SK-N-MC (cell line): ENCODE data around the gene HBD.

Experiments
- DNase-seq: peaks from one replicate; pipeline ENCODE4 v3.0.0-alpha.2; 2011; ENCODE audit warnings: low read depth, low spot score
- H3K27ac ChIP-seq: fragments of 200-600 bp; sonication (generic); 2 replicates; pipeline ENCODE4 v1.5.1; 2016; ENCODE audit warnings: mixed run types
- H3K36me3 ChIP-seq: fragments of 200-600 bp; sonication (generic); 2 replicates; pipeline ENCODE4 v1.6.1; 2017; ENCODE audit warnings: antibody characterized with exemption, low read length, mixed read lengths; ENCODE audit not compliant: insufficient read depth
- H3K4me3 ChIP-seq: fragments of 200-600 bp; sonication (generic); 2 replicates; pipeline ENCODE4 v1.5.1; 2016
- H3K9ac ChIP-seq: fragments of 200-600 bp; sonication (generic); 2 replicates; pipeline ENCODE4 v1.8.0; 2017; ENCODE audit warnings: mixed run types, mixed read lengths; ENCODE audit not compliant: insufficient read length
- H3K9me3 ChIP-seq: fragments of 200-600 bp; sonication (generic); 2 replicates; pipeline ENCODE4 v1.6.1; 2017; ENCODE audit warnings: low read depth, mild to moderate bottlenecking, antibody characterized with exemption, low read length, moderate library complexity, mixed read lengths
- EZH2 ChIP-seq: fragments of 200-600 bp; sonication (generic); IDR thresholded peaks from one replicate; pipeline ENCODE4 v1.6.1; 2017; ENCODE audit warnings: antibody characterized with exemption
- FOXP2 ChIP-seq: optimal IDR thresholded peaks from 2 replicates; pipeline ENCODE3; 2011; ENCODE audit warnings: mild to moderate bottlenecking, moderate library complexity; ENCODE audit not compliant: insufficient read depth; ENCODE audit errors: extremely low read length, control extremely low read depth
- POLR2AphosphoS5 ChIP-seq: IDR thresholded peaks from 2 replicates; pipeline ENCODE4 v1.6.1; 2012; ENCODE audit warnings: mild to moderate bottlenecking, low read depth, low read length, borderline replicate concordance

Gene HBD

DNA sequence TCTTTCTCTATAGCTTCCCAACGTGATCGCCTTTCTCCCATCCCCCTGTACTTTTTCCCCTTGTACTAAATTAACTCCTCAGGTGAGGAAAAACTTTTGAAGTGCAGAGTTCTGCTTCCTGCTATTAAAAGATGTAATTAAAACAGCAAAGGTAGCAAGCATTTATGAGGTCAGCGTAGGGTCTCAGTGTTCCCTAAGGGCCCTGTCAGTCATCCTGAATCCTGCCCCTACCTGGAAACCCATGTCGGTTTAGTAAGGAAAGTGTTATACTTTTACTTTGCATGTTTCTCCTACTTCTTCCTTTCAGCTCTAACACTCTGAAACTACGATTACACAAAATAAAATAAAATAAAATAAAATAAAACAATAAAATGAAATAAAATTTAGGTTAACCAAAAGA is 6.2 kb downstream of the HBD start:
- no peak for TF ChIP-seq POLR2AphosphoS5
- TF ChIP-seq EZH2 = no peak
- Histone ChIP-seq H3K4me3 (no peak overlapping the region), H3K27ac (no peak overlapping the region), H3K36me3 (no peaks in the 10 kb centered on the region), H3K9me3 (no peaks in the 10 kb centered on the region), H3K9ac (no peak overlapping the region)
- no peak for DNase-seq

DNA sequence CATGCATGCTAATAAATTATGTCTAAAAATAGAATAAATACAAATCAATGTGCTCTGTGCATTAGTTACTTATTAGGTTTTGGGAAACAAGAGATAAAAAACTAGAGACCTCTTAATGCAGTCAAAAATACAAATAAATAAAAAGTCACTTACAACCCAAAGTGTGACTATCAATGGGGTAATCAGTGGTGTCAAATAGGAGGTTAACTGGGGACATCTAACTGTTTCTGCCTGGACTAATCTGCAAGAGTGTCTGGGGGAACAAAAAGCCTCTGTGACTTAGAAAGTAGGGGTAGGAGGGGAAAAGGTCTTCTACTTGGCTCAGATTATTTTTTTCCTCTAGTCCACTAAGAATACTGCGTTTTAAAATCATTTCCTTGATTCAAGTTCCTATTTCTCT is 6.6 kb downstream of the HBD start:
- DNase-seq = no peak
- Histone ChIP-seq H3K4me3 (no peak overlapping the region), H3K9me3 (no peaks in the 10 kb centered on the region), H3K9ac (no peak overlapping the region), H3K36me3 (no peaks in the 10 kb centered on the region), H3K27ac (no peak overlapping the region)
- TF ChIP-seq POLR2AphosphoS5 (no peak), FOXP2 (no peak), EZH2 (no peak)

DNA sequence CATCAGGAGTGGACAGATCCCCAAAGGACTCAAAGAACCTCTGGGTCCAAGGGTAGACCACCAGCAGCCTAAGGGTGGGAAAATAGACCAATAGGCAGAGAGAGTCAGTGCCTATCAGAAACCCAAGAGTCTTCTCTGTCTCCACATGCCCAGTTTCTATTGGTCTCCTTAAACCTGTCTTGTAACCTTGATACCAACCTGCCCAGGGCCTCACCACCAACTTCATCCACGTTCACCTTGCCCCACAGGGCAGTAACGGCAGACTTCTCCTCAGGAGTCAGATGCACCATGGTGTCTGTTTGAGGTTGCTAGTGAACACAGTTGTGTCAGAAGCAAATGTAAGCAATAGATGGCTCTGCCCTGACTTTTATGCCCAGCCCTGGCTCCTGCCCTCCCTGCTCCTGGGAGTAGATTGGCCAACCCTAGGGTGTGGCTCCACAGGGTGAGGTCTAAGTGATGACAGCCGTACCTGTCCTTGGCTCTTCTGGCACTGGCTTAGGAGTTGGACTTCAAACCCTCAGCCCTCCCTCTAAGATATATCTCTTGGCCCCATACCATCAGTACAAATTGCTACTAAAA is 7.5 kb downstream of the HBD start, which contains the start of gene HBB:
HBB (minus strand) TSS at position 340 of the 579 bp plus-strand sequence; CDS start at position 290, 50 bp downstream.
- no peak for DNase-seq
- H3K4me3 ChIP-seq = no peak within 1 kb of the TSS
- TF ChIP-seq FOXP2 (no peak), EZH2 (no peak), POLR2AphosphoS5 (no peak)
- H3K36me3 ChIP-seq = no peaks in the 10 kb centered on the region
- H3K9ac ChIP-seq = no peak within 1 kb of the TSS
- H3K9me3 ChIP-seq = no peaks in the 10 kb centered on the region
- no peak within 1 kb of the TSS for H3K27ac ChIP-seq

DNA sequence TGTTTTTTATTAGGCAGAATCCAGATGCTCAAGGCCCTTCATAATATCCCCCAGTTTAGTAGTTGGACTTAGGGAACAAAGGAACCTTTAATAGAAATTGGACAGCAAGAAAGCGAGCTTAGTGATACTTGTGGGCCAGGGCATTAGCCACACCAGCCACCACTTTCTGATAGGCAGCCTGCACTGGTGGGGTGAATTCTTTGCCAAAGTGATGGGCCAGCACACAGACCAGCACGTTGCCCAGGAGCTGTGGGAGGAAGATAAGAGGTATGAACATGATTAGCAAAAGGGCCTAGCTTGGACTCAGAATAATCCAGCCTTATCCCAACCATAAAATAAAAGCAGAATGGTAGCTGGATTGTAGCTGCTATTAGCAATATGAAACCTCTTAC is 8.8 kb downstream of the HBD start:
- H3K4me3 ChIP-seq = no peak overlapping the region
- H3K9ac ChIP-seq = no peak overlapping the region
- no peaks in the 10 kb centered on the region for H3K36me3 ChIP-seq
- no peaks in the 10 kb centered on the region for H3K9me3 ChIP-seq
- no peak for DNase-seq
- no peak overlapping the region for H3K27ac ChIP-seq
- TF ChIP-seq FOXP2 (no peak), EZH2 (no peak), POLR2AphosphoS5 (no peak)

DNA sequence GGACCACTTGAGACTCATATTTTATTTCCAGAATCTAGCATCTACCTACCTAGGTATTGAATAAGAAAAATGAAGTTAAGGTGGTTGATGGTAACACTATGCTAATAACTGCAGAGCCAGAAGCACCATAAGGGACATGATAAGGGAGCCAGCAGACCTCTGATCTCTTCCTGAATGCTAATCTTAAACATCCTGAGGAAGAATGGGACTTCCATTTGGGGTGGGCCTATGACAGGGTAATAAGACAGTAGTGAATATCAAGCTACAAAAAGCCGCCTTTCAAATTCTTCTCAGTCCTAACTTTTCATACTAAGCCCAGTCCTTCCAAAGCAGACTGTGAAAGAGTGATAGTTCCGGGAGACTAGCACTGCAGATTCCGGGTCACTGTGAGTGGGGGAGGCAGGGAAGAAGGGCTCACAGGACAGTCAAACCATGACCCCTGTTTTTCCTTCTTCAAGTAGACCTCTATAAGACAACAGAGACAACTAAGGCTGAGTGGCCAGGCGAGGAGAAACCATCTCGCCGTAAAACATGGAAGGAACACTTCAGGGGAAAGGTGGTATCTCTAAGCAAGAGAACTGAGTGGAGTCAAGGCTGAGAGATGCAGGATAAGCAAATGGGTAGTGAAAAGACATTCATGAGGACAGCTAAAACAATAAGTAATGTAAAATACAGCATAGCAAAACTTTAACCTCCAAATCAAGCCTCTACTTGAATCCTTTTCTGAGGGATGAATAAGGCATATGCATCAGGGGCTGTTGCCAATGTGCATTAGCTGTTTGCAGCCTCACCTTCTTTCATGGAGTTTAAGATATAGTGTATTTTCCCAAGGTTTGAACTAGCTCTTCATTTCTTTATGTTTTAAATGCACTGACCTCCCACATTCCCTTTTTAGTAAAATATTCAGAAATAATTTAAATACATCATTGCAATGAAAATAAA is 9.5 kb downstream of the HBD start:
- no peak for DNase-seq
- no peak overlapping the region for H3K9ac ChIP-seq
- no peaks in the 10 kb centered on the region for H3K9me3 ChIP-seq
- H3K36me3 ChIP-seq = no peaks in the 10 kb centered on the region
- no peak for TF ChIP-seq EZH2
- TF ChIP-seq FOXP2 = no peak
- no peak for TF ChIP-seq POLR2AphosphoS5
- no peak overlapping the region for H3K27ac ChIP-seq
- no peak overlapping the region for H3K4me3 ChIP-seq

DNA sequence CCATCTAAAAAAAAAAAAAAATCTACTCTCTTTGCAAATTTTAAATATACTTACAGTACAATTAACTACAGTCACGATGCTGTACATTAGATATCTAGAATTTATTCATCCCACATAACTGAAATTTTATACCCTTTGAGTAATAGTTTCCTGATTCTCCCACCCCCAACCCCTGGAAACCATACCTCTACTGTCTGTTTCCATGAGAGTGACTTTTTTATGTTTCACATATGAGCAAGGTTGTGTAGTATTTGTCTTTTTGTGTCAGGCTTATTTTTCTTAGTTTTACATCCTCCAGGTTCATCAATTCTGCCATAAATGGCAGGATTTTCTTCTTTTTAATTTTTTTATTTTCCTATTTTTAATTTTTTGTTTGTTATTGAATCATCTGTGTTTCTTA is 10.6 kb downstream of the HBD start:
- H3K36me3 ChIP-seq = no peaks in the 10 kb centered on the region
- H3K4me3 ChIP-seq = no peak overlapping the region
- H3K9ac ChIP-seq = no peak overlapping the region
- no peaks in the 10 kb centered on the region for H3K9me3 ChIP-seq
- no peak for DNase-seq
- TF ChIP-seq FOXP2 = no peak
- no peak for TF ChIP-seq EZH2
- TF ChIP-seq POLR2AphosphoS5 = no peak
- H3K27ac ChIP-seq = no peak overlapping the region

DNA sequence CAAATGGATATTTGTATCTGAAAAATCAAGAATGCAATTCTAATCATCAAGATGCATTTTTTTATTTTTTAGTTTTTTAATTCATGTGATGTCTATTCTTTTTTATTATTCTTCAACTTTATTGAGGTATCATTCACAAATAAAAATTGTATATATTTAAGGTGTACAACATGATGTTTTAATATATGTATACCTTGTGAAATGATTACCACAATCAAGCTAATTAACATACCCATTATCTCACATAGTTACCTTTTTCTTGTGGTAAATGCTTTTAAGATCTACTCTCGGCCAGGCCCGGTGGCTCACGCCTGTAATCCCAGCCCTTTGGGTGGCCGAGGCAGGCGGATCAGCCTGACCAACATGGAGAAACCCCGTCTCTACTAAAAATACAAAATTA is 11.1 kb downstream of the HBD start:
- no peaks in the 10 kb centered on the region for H3K9me3 ChIP-seq
- H3K27ac ChIP-seq = no peak overlapping the region
- TF ChIP-seq POLR2AphosphoS5 (no peak), EZH2 (no peak), FOXP2 (no peak)
- H3K36me3 ChIP-seq = no peaks in the 10 kb centered on the region
- no peak overlapping the region for H3K9ac ChIP-seq
- DNase-seq = no peak
- no peak overlapping the region for H3K4me3 ChIP-seq

DNA sequence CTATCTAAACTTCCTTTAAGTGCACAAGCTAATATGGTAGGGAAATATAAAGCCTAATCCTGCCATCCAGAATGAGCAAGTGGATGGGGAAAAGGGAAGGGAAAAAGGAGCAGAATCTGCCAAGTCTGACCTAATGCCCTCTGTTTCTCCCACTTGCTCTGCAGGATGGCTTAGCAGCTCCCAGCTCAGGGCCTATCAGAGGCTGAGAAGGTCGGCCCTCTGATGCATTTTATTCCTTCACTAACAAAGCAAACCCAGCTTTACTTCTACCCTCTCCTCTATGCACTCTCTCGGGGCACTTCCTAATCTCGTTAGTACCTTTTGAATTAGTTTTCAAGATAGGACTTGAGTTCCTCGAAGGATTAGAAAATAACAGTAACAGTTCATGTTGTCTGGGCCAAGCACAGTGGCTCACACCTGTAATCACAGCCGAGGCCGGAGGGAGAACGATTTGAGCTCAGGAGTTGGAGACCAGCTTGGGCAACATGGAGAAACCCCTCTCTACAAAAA is 23.9 kb downstream of the HBD start:
- Histone ChIP-seq H3K27ac (no peak overlapping the region), H3K9ac (no peak overlapping the region), H3K36me3 (no peaks in the 10 kb centered on the region), H3K9me3 (no peaks in the 10 kb centered on the region), H3K4me3 (no peak overlapping the region)
- DNase-seq = no peak
- TF ChIP-seq FOXP2 = no peak
- TF ChIP-seq POLR2AphosphoS5 = no peak
- TF ChIP-seq EZH2 = no peak

DNA sequence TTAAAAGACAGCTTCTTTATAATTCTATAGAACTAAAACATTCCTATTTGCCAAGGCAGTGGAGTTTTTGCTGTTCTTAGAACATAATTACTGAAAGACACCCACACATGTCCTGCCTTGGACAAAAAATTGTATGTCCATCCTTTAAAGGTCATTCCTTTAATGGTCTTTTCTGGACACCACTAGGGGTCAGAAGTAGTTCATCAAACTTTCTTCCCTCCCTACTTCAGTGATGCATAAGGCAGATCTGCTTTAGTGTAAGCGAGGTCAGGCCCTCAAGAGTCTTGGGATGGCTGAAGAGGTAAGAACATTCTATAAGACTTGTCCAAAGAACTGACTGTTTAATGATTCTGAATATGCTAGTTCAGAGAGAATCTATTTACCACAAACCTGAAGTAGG is 29.5 kb downstream of the HBD start:
- H3K9me3 ChIP-seq = no peaks in the 10 kb centered on the region
- H3K27ac ChIP-seq = no peak overlapping the region
- no peak for TF ChIP-seq EZH2
- TF ChIP-seq POLR2AphosphoS5 = no peak
- no peak for TF ChIP-seq FOXP2
- no peak overlapping the region for H3K4me3 ChIP-seq
- no peak for DNase-seq
- no peaks in the 10 kb centered on the region for H3K36me3 ChIP-seq
- no peak overlapping the region for H3K9ac ChIP-seq
